Gastrocnemius medialis (tissue), 4 donors: Measurements from ENCODE around the gene SMARCD1.

ENCODE experiments used
- CTCF ChIP-seq, 5 experiments: fragments of 450-650 bp in 3 of 5; fragments of 200-600 bp in 2 of 5; sonication (generic) in 2 of 5; IDR thresholded peaks in 4 of 5; conservative IDR thresholded peaks in 1 of 5; 1 replicate in 4 of 5; 2 replicates in 1 of 5; pipeline ENCODE4 v1.5.1; 2016 to 2019; ENCODE audit warnings: antibody characterized with exemption in 5 of 5, mild to moderate bottlenecking in 3 of 5, moderate library complexity in 3 of 5
- POLR2A ChIP-seq, 2 donors: fragments of 450-650 bp; IDR thresholded peaks; one replicate each; pipeline ENCODE4 v1.6.1; 2017; ENCODE audit warnings: antibody characterized with exemption in 2 of 2, mild to moderate bottlenecking in 2 of 2, moderate library complexity in 2 of 2

GRCh38 chr12:50103351-50103750, 18.2 kb downstream of the SMARCD1 start:
- TF ChIP-seq POLR2A (IDR thresholded peaks at IDR 0.05): no peak
- TF ChIP-seq CTCF (IDR thresholded peaks at IDR 0.05 in 4 of 5, conservative IDR thresholded peaks at IDR 0.05 in 1 of 5): no peak
